ENCODE data around the gene KLF9. TPM values are rescaled to one million over a fixed set of nuclear protein-coding genes. Genes with fewer than 3 reads are reported as not detected.
A peak's percentile ranks its signal among the peaks of the same experiment; 100 is the strongest.

Gene KLF9
- total and polyA plus RNA-seq, 9 of the 15 experiments (the other 6 are each of a cell fraction or from before 2014, with no cell fraction given): 3.3 to 11.9 (median 6.9) TPM

- TF ChIP-seq CHAMP1 (IDR thresholded peaks at IDR 0.05) (no peak), ZBTB11 (CRISPR knock-in tag; IDR thresholded peaks at IDR 0.05) (no peak), FOXJ3 (CRISPR knock-in tag; IDR thresholded peaks at IDR 0.05) (no peak), CREB3L1 (IDR thresholded peaks at IDR 0.05; ENCODE audit: borderline replicate concordance, low read depth) (peak; percentile 64; the same call in 1 of the 2 replicates), KLF10 (CRISPR knock-in tag; IDR thresholded peaks at IDR 0.05) (no peak), BCL6 (CRISPR knock-in tag; IDR thresholded peaks at IDR 0.05) (no peak), HDAC2 (IDR thresholded peaks at IDR 0.05) (peak; percentile 72; the same call in 1 of the 2 replicates), PRMT5 (CRISPR knock-in tag; IDR thresholded peaks at IDR 0.05) (no peak), ZNF785 (CRISPR knock-in tag; IDR thresholded peaks at IDR 0.05) (no peak), ZBTB26 (CRISPR knock-in tag; IDR thresholded peaks at IDR 0.05) (no peak), MTA3 (IDR thresholded peaks at IDR 0.05; ENCODE audit: borderline replicate concordance) (peak; percentile 63; the same call in 1 of the 2 replicates), ZNF436 (CRISPR knock-in tag; IDR thresholded peaks at IDR 0.05) (no peak), E2F4 (CRISPR knock-in tag; IDR thresholded peaks at IDR 0.05; ENCODE audit: low read depth) (no peak), PHF8 (IDR thresholded peaks at IDR 0.05; ENCODE audit: borderline replicate concordance, low read length) (peak; percentile 51; the same call in 1 of the 2 replicates)
Measured at GRCh38 chr9:70413799-70414775, at the start of gene KLF9 (continued).
